Diencephalon (tissue), 1 donor: ENCODE measurements around the gene HDAC9. TPM values are rescaled to one million over a fixed set of nuclear protein-coding genes. Genes with fewer than 3 reads are reported as not detected.

ENCODE experiments used
- small RNA-seq: library from RNA; depleted of rRNA; stranded (forward); fragments of <200 nt; gene quantifications from one replicate; pipeline ENCODE3, GENCODE V24; 2014
- total RNA-seq: library from RNA; depleted of rRNA; stranded (reverse); fragments of >200 nt; gene quantifications from one replicate; pipeline ENCODE4 v1.2.3, GENCODE V29; 2014

The HDAC9 gene
- total RNA-seq, result 68.3 TPM

GRCh38 chr7:18495412-18496340 lies at the start of gene HDAC9:
TSS of gene HDAC9 (plus strand) at chr7:18495749. CDS start at chr7:18496303, 554 bp downstream.

Small RNA genes within 50 kb of the gene (small RNA-seq; reads per million reads assigned to genes)
- not detected for gene RN7SKP266
